Stimulated activated CD8-positive, alpha-beta memory T cell treated with anti-CD3 and anti-CD28 coated beads, Interleukin-7, amount 100 ng/mL, for 24 hours (primary cell): ENCODE data around the gene UBQLN4.
"Not testable (repeated sequence)": the region's sequence is repeated elsewhere in the genome, so short reads cannot be mapped to it uniquely, and the experiment has no call there.

Source experiments
- DNase-seq: peaks from one replicate; pipeline ENCODE4 v3.0.0-alpha.2; 2020; ENCODE audit warnings: low read depth

The UBQLN4 gene

DNA sequence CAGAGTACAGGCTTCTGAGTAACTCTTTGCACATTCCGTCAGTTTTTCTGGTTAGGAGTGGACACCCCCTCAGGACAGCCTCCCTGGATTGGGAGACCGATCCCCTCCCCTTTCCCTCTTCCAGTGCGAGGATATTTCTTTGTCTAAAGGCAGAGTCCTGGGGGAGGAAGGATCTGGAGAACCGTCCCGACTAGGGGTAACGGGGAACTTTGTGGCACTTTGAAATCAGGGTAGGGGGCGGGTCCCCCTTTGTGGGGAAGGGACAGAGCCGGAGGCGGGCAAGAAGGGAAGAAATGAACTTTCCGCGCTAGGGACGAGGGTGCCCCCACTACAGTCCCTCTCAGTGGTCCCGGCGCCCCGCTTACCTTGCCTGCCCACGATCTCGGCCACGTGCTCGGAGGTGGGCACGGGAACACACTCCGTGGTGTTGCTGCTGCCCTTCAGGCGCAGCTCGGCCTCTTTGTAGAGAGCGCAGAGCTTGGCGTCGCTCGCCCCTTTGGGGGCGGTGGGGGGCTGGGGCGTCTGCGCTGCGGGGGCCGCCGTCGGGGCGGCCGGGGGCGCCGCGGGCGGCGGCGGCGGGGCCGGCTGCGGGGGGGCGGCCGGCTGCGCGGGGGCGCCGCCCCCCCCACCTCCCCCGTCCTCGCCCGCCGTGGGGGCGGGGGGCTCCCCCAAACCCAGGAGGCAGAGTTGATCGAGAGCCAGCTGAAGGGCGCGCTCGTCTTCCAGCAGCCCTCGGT lies 27.8 kb upstream of the UBQLN4 start:
- DNase-seq = no peak

DNA sequence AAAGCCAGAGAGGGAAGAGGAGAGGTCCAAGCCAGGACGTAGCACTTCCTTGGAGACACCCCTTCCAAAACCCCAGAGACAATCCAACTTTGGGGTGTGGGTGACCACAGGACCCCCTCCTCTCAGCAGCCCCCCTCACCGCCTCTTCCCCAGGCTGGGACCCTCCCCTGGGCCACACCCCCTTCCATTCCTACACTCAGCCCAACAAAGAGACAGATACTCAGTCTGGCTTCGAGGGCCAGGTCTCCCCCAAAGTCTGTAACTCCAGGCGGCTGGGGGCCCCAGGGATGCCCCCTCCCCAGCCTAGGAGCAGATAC lies 27.2 kb upstream of the UBQLN4 start:
- DNase-seq = no peak

DNA sequence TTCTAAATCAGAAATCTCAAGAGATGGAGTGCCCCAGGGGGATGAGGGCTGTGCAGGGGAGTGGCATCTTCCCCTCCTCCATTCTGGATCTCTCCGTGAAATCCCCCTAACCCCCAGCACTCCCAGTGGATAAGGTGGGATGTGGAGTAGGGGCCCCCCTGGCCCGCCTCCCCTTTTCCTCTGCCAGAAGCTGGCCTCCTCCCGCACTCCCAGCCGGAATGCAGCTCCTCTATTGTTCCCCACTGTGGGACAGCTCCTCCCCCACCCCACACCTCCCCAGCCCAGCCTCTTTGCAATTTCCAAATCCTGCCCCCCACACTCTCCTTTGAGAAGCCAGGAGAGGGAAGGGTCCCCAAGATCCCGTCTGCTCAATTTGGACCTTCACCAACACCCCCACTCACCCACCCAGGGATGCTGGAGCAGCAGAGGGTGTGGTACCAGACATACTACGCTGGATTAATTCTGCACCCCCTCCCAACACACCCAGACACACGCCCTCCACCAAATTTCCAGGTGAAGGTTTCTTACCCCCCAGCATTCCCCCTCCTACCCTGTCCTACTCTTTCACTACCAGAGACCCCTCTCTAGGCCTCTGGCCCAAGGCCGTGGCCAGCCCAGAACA lies 26.8 kb upstream of the UBQLN4 start:
- no peak for DNase-seq

DNA sequence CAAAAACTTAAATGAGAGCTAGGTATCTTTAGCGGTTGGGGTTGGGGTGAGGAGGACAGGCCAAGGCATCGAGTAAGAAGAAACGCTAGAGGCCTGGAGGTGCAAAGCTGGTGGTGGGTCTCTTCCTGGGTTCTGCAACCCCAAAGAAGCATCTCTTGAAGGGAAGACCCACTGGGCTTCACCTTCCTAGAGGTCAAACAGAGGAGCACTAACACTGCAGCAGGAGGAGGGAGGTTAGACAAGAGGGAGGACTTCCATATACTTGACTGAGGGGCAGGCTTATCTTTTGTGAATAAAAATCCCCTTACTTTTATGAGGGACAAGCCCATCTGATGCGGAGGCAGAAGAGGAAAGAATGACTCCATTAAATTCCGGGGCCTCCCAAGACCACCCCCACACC lies 26.2 kb upstream of the UBQLN4 start:
- DNase-seq = no peak

DNA sequence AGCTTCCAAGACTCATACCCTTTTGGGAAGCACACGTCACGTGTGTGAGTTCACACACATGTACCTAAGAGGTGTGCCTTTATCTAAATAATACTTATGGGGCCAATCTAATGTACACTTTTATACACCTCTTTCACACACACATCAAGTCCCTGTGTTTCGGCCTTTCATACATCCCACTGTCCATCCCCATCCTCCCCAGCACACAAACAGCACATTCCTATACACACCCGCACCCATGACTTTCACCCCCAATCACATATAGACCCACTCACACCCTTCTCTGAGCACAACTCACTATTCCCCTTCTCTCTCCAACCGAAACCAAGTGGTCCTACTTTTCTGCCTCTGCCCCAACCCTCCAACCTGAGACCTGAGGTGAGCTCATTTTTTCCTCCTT lies 25.1 kb upstream of the UBQLN4 start:
- no peak for DNase-seq

DNA sequence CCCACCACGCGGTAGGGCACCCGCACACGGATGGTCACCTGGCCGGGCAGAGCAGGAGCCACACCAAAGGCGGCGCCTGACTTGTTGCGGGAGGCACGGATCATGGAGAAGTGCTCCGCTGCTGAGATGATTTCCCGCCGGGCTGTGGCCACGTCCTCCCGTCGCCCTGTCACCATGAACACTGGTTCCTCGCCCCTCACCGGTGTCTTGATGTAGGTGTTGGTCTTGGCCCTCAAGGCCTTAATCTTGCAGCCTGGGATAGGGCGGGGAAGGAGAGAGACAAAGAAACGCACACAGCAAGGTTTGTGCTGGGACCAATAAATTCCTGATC lies 23.8 kb upstream of the UBQLN4 start:
- DNase-seq = no peak

DNA sequence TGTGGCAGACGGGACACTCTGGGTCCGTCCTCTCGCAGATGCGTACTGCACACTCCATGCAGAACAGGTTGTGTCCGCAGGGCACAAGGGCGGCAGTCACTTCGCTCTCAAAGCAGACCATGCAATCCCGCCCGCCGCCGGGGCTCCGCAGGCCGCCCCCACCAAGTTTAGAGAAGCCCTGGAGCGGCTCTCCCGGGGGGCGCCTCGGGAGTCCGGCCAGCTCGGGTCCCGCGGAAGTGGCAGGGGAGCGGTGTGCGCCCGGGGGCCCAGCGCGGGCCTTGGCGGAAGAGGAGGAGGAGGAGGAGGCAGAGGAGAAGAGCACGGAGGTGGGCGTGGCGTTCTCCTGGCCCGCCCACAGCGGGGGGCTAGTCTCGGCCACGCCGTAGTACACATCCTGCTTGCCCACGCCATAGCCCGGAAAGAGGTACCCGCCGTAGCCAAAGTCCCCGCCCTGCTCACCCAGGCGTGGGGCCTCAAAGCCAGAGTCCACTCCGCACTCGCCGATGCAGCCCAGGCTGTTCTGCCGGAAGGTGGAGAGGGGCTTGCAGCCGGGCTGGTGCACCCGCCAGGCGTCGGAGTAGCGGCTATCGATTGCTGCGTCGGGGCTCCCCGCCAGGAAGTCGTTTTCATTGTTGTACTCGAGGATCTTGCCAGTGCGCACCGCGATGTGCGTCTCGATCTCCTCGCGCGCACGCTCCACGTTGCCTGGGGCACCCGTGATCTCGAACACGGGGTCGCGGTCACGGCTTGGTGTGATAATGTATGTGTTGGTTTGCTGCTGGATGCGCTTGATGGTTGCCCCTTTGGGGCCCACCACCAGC lies 23.2 kb upstream of the UBQLN4 start:
- DNase-seq = no peak

DNA sequence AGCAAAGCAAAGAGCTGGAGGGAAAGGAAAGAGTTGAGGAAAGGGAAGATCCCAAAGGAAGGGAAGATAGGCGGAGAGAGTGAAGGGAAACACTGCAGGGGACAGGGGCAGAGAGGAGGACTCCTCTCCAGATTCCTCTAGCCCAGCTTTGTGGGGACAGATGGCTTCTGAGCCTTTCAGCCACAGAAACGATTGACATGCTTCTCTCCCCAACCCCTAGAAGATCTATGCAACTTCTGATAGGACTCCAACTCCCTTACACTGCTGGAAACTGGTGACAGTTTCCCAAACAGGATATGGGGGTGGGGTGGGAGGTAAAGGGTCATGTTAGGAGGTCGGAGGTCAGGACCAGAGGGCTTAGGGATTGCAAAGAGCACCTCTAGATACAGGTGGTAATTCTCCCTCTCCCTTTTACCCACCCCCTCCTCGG lies 22.2 kb upstream of the UBQLN4 start:
- no peak for DNase-seq

DNA sequence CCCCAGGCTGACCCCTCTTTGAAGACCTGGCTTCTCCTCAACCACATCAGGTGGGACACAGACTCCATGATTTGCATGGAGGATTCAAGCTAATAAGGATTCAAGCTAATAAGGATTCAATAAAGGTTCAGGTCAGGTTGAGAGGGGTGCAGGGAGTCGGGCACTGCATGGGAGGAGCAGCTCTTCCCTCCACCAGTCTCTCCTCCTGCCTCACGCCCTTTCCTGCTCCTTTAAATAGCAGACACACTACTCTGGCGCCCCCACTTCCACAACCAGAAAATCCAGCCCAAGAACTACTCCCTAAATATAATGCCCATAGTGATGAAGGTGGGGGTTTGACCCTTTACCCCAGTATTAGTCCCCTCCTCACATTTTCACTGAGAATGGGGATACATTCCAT lies 21.6 kb upstream of the UBQLN4 start:
- DNase-seq = no peak

DNA sequence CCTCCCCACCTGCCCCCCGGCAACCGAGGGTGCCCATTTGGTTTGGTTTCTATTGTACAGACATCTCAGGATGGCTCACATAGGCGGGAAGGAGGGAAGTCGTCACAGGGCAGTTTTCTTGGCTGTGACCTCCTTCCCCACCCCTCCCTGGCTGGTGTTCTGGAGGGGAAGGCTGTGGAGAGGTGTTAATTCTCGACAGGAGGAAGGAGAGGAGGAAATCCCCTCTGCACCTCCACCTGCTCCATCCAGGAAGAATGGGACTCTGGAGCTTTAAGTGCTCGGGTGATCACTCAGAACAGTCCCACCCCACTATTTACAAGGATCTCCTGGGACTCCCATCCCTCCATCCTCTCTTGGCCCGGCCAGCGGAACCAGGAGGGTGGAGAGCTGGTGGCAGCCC lies 21.1 kb upstream of the UBQLN4 start:
- no peak for DNase-seq

DNA sequence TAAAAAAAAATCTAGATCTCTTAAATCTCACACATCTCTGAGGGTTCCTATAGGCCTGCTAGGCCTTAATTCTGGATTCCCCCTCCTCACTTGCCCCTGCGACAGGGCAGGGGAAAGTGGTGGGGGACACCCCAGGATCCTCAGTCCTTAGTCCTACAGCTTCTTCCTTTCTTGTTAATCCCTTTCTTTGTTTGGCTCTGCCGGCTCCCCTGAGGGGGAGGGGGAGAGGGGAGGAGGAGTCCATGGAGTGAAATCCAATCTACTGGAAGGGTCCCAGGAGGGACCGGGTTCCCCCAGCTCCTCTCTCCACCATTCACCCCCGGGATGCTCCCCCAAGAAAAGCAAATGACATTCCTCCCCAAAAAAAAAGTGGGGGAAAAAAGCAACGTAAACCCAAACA lies 20.1 kb upstream of the UBQLN4 start:
- no peak for DNase-seq

DNA sequence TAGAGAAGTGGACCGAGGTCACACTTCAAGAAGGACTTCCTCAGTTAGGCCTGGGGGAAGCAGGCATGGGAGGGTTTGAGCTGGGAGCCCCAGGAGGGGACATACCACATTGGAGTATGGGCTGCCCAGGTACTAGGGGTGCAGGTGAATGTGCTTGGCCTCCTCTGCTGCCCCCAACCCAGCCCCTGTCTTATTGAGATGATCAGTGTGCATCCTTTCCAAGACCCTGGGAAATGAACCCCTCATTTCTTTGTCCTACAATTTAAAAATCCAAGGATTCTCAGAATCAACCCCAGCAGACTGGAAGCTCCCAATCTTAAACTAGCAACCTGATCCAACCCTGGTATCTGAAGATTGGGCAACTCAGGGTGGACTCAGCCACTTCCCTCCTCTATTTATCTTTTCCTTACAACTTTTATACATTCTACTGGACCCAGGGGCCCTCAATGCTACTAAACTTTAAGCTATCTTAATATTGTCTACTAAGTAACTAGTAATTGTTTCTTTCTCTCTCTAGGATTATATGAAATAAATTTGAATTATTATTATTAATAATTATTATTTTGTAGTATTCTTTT lies 19.6 kb upstream of the UBQLN4 start:
- no peak for DNase-seq

DNA sequence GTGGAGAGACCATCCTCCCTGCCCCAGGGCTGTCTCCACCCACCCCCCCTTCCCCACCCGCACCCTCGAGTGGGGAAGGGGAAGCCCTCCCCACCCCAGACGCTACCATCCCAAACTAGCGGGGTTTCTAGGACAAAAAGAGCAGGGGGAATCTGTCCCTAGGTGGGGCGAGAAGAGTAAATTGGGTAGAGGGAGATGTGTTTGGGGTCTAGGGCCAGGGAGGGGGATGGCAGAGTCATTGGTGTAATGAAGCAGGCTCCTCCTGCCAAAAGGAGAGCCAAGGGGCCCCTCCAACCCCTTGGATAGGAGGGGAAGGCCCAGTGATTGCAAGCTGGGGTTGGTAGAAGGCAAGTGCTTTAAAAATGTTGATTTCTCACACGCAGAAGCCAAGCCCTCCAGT lies 18.7 kb upstream of the UBQLN4 start:
- DNase-seq = no peak

DNA sequence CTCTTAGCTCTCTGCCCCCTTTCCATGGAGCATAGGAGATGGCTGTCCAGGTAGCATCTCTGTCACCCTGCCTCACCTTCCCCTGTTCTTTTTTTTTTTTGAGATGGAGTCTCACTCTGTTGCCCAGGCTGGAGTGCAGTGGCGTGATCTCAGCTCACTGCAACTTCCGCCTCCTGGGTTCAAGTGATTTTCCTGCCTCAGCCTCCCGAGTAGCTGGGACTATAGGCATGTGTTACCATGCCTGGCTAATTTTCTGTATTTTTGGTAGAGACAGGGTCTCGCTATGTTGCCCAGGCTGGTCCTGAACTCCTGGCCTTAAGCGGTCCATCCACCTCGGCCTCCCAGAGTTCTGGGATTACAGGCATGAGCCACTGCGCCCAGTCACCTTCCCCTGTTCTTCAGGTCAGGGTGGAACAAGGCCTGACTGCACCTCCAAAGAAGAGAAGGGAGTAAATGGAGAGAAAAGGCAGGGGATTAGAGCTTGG lies 17.8 kb upstream of the UBQLN4 start:
- not testable (repeated sequence) for DNase-seq

DNA sequence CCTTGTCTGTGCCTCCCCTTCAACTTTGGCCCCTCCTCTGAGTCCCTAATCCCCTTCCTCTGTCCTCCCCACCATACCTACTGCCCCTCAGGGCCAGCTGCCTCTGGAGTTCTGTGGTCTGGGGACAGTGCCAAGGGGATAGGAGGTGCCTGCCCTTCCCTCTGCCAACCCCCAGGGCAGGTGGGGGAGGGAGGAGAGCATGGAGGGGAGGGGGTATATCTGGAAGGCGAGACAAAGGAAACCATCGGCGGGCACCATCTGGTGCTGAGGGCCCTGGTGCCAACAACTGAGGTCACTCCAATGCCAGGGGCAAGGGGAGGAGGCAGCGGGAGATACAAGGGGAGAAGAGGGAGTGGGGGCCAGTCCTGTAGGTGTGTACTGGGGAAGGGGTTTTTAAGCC lies 16.9 kb upstream of the UBQLN4 start:
- DNase-seq = no peak

DNA sequence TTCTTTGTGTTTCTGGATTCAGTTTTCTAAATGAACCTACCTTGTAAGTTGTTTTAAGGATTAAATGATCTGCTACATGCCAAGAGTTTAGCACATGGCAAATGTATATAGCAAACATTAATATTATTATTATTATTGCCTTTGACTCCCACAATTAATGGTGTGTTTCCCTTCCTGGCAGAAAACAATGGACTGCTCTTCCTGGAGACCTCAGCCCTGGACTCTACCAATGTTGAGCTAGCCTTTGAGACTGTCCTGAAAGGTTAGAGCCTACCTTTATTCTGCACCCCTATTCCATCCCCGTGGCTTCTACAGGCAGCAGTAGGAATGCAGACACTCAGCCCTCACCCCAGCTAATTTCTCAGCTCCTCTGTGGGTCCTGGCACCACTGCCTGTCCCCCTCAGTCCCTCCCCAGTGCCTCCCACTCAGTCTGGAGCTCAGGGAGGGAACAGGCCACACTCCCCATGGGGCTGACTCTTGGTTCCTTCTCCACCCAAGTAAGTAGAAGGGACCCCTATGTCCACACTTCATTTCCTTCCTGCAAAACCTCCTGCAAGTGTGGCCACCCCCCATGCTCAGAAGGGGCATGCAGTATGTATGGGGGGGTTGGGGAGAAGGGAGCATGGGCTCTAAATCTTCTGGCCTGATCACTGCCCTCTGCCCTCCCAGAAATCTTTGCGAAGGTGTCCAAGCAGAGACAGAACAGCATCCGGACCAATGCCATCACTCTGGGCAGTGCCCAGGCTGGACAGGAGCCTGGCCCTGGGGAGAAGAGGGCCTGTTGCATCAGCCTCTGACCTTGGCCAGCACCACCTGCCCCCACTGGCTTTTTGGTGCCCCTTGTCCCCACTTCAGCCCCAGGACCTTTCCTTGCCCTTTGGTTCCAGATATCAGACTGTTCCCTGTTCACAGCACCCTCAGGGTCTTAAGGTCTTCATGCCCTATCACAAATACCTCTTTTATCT lies 16.2 kb upstream of the UBQLN4 start:
- no peak for DNase-seq

DNA sequence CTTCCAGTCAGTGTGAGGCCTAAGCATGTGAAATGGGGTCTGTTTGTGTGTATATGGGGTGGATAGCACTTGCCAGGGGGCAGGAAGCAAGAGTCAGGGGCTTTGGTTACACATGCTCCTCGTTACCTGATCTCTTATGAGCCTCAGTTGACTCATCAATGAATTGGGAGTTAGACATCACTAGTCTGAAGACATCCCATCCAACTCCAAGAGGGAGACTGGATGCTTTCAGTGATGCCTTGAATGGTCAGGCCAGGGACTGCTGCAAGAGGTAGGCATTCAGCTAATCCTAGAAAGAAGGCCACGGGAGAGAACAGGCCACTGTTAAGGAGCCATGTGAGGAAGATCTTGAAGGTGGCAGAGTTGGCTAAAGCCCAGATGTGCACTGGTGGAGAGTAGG lies 13.7 kb upstream of the UBQLN4 start:
- DNase-seq = no peak

DNA sequence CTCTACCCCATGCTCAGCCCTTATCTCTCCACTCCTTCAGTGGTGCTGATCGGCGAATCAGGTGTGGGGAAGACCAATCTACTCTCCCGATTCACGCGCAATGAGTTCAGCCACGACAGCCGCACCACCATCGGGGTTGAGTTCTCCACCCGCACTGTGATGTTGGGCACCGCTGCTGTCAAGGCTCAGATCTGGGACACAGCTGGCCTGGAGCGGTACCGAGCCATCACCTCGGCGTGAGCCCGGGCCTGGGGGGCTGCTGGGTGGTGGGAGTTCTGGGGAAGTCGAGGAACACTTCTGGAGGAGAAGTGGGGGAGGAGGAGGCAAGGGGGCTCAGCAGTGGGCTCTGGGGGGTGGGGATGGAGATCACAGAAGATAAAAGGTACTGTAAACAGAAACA lies 12.3 kb upstream of the UBQLN4 start:
- DNase-seq = no peak

DNA sequence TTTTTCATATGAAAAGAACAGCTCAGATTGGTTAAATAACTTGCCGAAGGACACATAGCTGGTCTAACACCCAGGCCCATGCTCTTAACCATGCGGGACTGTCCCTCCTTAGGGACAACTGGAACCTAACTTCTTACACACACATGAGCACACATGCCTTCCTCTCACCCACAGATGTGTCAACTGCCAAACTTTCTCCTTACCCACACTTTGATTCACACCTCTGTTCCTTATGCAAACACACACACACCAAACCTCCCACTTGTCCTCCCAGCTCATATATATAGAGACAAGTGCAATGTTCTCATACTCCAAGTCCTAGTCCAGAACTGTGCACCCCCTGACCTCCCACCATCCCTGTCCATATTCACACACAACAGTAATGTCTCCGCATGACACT lies 11.6 kb upstream of the UBQLN4 start:
- DNase-seq = no peak

DNA sequence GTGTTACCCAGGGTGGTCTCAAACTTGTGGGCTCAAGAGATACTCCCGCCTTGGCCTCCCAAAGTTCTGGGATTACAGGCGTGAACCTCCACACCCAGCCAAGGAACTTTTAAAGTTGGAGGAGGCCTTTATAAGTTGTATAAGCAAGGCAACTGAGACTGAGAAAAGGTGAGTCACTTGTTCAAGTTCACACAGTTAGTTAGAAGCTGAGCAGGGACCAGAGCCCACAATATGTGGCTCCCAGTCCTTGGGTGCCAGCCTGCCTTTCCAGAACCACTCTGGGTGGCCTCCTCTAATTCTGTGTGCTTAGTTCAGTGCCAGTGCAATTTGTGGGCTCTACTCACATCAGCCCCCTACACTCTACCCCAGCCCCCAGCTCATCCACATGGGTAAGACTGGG lies 11.0 kb upstream of the UBQLN4 start:
- no peak for DNase-seq

DNA sequence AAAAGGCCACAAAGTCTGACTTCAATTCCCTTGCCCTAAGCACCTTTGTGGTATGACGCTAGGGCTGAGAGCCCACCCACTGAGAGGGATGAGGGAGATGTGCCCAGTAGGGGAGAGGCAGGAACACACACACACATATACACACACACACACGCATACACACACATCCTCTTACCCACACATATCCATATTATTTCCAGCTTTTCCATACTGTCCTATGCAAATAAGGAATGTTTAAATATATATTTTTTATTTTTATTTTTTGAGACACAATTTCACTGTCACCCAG lies 10.3 kb upstream of the UBQLN4 start:
- no peak for DNase-seq

DNA sequence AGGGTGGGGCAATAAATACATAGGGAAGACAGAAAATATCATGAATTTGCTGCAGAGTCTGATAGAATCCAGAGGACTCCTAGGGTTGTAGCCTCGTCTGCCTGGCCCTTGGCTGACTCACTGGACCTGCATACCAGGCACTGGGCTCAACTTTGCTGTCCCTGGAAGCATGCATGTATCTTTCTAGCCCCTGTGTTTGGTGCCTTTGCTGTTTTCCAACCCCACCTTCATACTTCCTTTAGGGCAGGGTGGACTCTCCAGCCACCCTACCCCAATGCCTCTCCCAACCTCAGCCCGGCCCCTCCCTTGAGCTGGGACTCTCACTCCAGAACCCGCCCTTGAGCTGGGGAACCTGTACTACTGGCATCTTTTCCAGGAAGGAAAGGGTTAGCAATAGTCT lies 8.6 kb upstream of the UBQLN4 start:
- DNase-seq = no peak
